Trophoblast cell (in vitro differentiated cells and primary cell): Measurements from ENCODE around the gene TRIM17.

Source experiments
- DNase-seq, 2 donors: peaks; one replicate each; pipeline ENCODE4 v3.0.0-alpha.2; 2016
- H2AFZ ChIP-seq: 2 replicates; pipeline ENCODE4 v1.6.1; 2013; ENCODE audit warnings: low read length, moderate library complexity, mild to moderate bottlenecking; ENCODE audit not compliant: insufficient read depth, poor library complexity
- H2AK5ac ChIP-seq: 2 replicates; pipeline ENCODE4 v1.6.1; 2013; ENCODE audit warnings: mild to moderate bottlenecking, low read length
- H2BK120ac ChIP-seq: 2 replicates; pipeline ENCODE4 v1.6.1; 2013; ENCODE audit warnings: low read length, mild to moderate bottlenecking, moderate library complexity; ENCODE audit not compliant: insufficient read depth, poor library complexity
- H2BK12ac ChIP-seq: 2 replicates; pipeline ENCODE4 v1.6.1; 2013; ENCODE audit warnings: mild to moderate bottlenecking, low read length, moderate library complexity
- H2BK5ac ChIP-seq: 2 replicates; pipeline ENCODE4 v1.6.1; 2013; ENCODE audit warnings: low read length, low read depth, moderate library complexity, mild to moderate bottlenecking; ENCODE audit not compliant: poor library complexity
- H3K14ac ChIP-seq: 2 replicates; pipeline ENCODE4 v1.6.1; 2013; ENCODE audit warnings: mild to moderate bottlenecking, low read length
- H3K18ac ChIP-seq: 2 replicates; pipeline ENCODE4 v1.6.1; 2013; ENCODE audit warnings: mild to moderate bottlenecking, low read length
- H3K23ac ChIP-seq: 2 replicates; pipeline ENCODE4 v1.6.1; 2013; ENCODE audit warnings: low read length
- H3K27ac ChIP-seq: 2 replicates; pipeline ENCODE4 v1.5.1; 2013; ENCODE audit warnings: low read depth, mild to moderate bottlenecking, inconsistent platforms, low read length, moderate library complexity
- H3K27me3 ChIP-seq: 2 replicates; pipeline ENCODE4 v1.6.1; 2013; ENCODE audit warnings: inconsistent platforms, mild to moderate bottlenecking, low read length, moderate library complexity; ENCODE audit not compliant: insufficient read depth
- H3K36me3 ChIP-seq, 2 experiments: 1 replicate in 1 of 2; 2 replicates in 1 of 2; pipeline ENCODE4 v1.6.1; 2013; ENCODE audit warnings: low read length in 2 of 2, mild to moderate bottlenecking in 2 of 2, moderate library complexity in 1 of 2; ENCODE audit not compliant: insufficient read depth in 2 of 2, control insufficient read depth in 1 of 2
- H3K4ac ChIP-seq: 2 replicates; pipeline ENCODE4 v1.6.1; 2013; ENCODE audit warnings: low read depth, mild to moderate bottlenecking, low read length, moderate library complexity
- H3K4me1 ChIP-seq, 2 experiments: 1 replicate in 1 of 2; 2 replicates in 1 of 2; pipeline ENCODE4 v1.6.1; 2013; ENCODE audit warnings: low read length in 2 of 2, mild to moderate bottlenecking in 2 of 2, moderate library complexity in 1 of 2; ENCODE audit not compliant: insufficient read depth in 2 of 2, control insufficient read depth in 1 of 2
- H3K4me2 ChIP-seq: 2 replicates; pipeline ENCODE4 v1.6.1; 2013; ENCODE audit warnings: inconsistent platforms, mild to moderate bottlenecking, low read length, moderate library complexity
- H3K4me3 ChIP-seq: 2 replicates; pipeline ENCODE4 v1.5.1; 2013; ENCODE audit warnings: mild to moderate bottlenecking, low read depth, low read length, inconsistent platforms
- H3K79me1 ChIP-seq: one replicate; pipeline ENCODE4 v1.6.1; 2013; ENCODE audit warnings: low read length
- H3K79me2 ChIP-seq: 2 replicates; pipeline ENCODE4 v1.6.1; 2013; ENCODE audit warnings: low read length, mild to moderate bottlenecking; ENCODE audit not compliant: control insufficient read depth, insufficient read depth, poor library complexity
- H3K9ac ChIP-seq: 2 replicates; pipeline ENCODE4 v1.6.1; 2013; ENCODE audit warnings: mild to moderate bottlenecking, low read length
- H3K9me3 ChIP-seq: 2 replicates; pipeline ENCODE4 v1.6.1; 2013; ENCODE audit warnings: low read depth, mild to moderate bottlenecking, control low read depth, inconsistent platforms, low read length; ENCODE audit not compliant: insufficient read depth
- H4K12ac ChIP-seq: 2 replicates; pipeline ENCODE4 v1.6.1; 2013; ENCODE audit warnings: low read depth, mild to moderate bottlenecking, low read length, moderate library complexity
- H4K8ac ChIP-seq: 2 replicates; pipeline ENCODE4 v1.6.1; 2013; ENCODE audit warnings: low read depth, mild to moderate bottlenecking, low read length, moderate library complexity
- H4K91ac ChIP-seq: one replicate; pipeline ENCODE4 v1.6.1; 2013; ENCODE audit warnings: low read depth, mild to moderate bottlenecking, low read length, moderate library complexity
- WGBS: extraction: QIAGEN DNeasy Blood & Tissue Kit; methylation state at CpG from one replicate; pipeline ENCODE4 v1.1.7; 2013; ENCODE audit warnings: missing lambda C conversion rate; ENCODE audit not compliant: insufficient read length, insufficient coverage; ENCODE audit errors: extremely low coverage; 5-methylcytosine and 5-hydroxymethylcytosine counted together

TRIM17 gene

GRCh38 chr1:228400237-228400651, 16.4 kb downstream of the TRIM17 start:
- peaks cover 4 to 6% of the 10 kb centered on the region in 2 experiments for H3K4me1 ChIP-seq
- no peak overlapping the region for H2BK120ac ChIP-seq
- no peak overlapping the region for H2AK5ac ChIP-seq
- H3K79me1 ChIP-seq = no peaks in the 10 kb centered on the region
- H3K18ac ChIP-seq = no peak overlapping the region
- peaks cover 77 to 79% of the 10 kb centered on the region in 2 experiments for H3K36me3 ChIP-seq
- no peak overlapping the region for H4K91ac ChIP-seq
- no peak overlapping the region for H2BK12ac ChIP-seq
- H2AFZ ChIP-seq = no peak overlapping the region
- H4K8ac ChIP-seq = no peak overlapping the region
- H3K4me2 ChIP-seq = no peak overlapping the region
- no peak overlapping the region for H3K27ac ChIP-seq
- H3K27me3 ChIP-seq = no peaks in the 10 kb centered on the region
- H3K23ac ChIP-seq = no peak overlapping the region
- peaks cover 6% of the 10 kb centered on the region for H3K79me2 ChIP-seq
- no CpG with 5 or more reads among the region's 11 CpGs for WGBS
- no peak overlapping the region for H4K12ac ChIP-seq
- no peak overlapping the region for H3K4ac ChIP-seq
- no peak overlapping the region for H3K9ac ChIP-seq
- no peak for DNase-seq
- no peak overlapping the region for H3K14ac ChIP-seq
- no peak overlapping the region for H3K4me3 ChIP-seq
- peaks cover 3% of the 10 kb centered on the region for H3K9me3 ChIP-seq
- H2BK5ac ChIP-seq = no peak overlapping the region

GRCh38 chr1:228399531-228400236, 17.0 kb downstream of the TRIM17 start:
- Histone ChIP-seq H2AFZ (no peak overlapping the region), H3K4me1 (peaks cover 0 to 4% of the 10 kb centered on the region in 2 experiments), H3K14ac (no peak overlapping the region), H4K91ac (no peak overlapping the region), H3K27ac (no peak overlapping the region), H2BK5ac (no peak overlapping the region), H3K79me2 (peaks cover 4% of the 10 kb centered on the region), H3K4ac (no peak overlapping the region), H3K4me3 (no peak overlapping the region), H4K8ac (no peak overlapping the region), H3K4me2 (no peak overlapping the region), H3K79me1 (no peaks in the 10 kb centered on the region), H3K23ac (no peak overlapping the region), H2BK12ac (no peak overlapping the region), H2AK5ac (no peak overlapping the region), H3K9ac (no peak overlapping the region), H3K36me3 (peaks cover 83 to 85% of the 10 kb centered on the region in 2 experiments), H3K9me3 (peaks cover 3% of the 10 kb centered on the region), H3K27me3 (no peaks in the 10 kb centered on the region), H2BK120ac (no peak overlapping the region), H4K12ac (no peak overlapping the region), H3K18ac (no peak overlapping the region)
- no CpG with 5 or more reads among the region's 14 CpGs for WGBS
- no peak for DNase-seq

- Histone ChIP-seq H3K79me1 (no peaks in the 10 kb centered on the region), H4K12ac (no peak overlapping the region)
Observed at GRCh38 chr1:228398741-228399461, 17.8 kb downstream of the TRIM17 start.

GRCh38 chr1:228397966-228398365, 18.7 kb downstream of the TRIM17 start:
- H2AFZ ChIP-seq = no peak overlapping the region
- no peak overlapping the region for H3K27ac ChIP-seq
- H3K9me3 ChIP-seq = peaks cover 3% of the 10 kb centered on the region
- H3K4ac ChIP-seq = no peak overlapping the region
- DNase-seq = no peak
- H2BK12ac ChIP-seq = no peak overlapping the region
- H2BK120ac ChIP-seq = no peak overlapping the region
- H4K91ac ChIP-seq = no peak overlapping the region
- H3K36me3 ChIP-seq = peaks cover 87 to 91% of the 10 kb centered on the region in 2 experiments
- no peak overlapping the region for H3K4me2 ChIP-seq
- H3K27me3 ChIP-seq = no peaks in the 10 kb centered on the region
- no peaks in the 10 kb centered on the region for H3K79me1 ChIP-seq
- peaks cover under 1% of the 10 kb centered on the region for H3K79me2 ChIP-seq
- H4K12ac ChIP-seq = no peak overlapping the region
- H3K4me3 ChIP-seq = no peak overlapping the region
- H3K18ac ChIP-seq = no peak overlapping the region
- no CpG with 5 or more reads among the region's 6 CpGs for WGBS
- H2AK5ac ChIP-seq = no peak overlapping the region
- peaks cover 0 to 2% of the 10 kb centered on the region in 2 experiments for H3K4me1 ChIP-seq
- H3K23ac ChIP-seq = no peak overlapping the region
- H3K14ac ChIP-seq = no peak overlapping the region
- H4K8ac ChIP-seq = no peak overlapping the region
- no peak overlapping the region for H3K9ac ChIP-seq
- H2BK5ac ChIP-seq = no peak overlapping the region

More at GRCh38 chr1:228398741-228399461, 17.8 kb downstream of the TRIM17 start:
- Histone ChIP-seq H3K27me3 (no peaks in the 10 kb centered on the region), H3K4me1 (no peaks in the 10 kb centered on the region), H3K4me3 (no peak overlapping the region), H2BK5ac (no peak overlapping the region), H3K4me2 (no peak overlapping the region), H3K9ac (no peak overlapping the region), H2AFZ (no peak overlapping the region), H4K91ac (no peak overlapping the region), H3K14ac (no peak overlapping the region), H3K27ac (no peak overlapping the region), H3K79me2 (peaks cover 4% of the 10 kb centered on the region), H3K18ac (no peak overlapping the region), H4K8ac (no peak overlapping the region), H3K9me3 (peaks cover 3% of the 10 kb centered on the region), H3K23ac (no peak overlapping the region), H3K36me3 (peaks cover 90 to 92% of the 10 kb centered on the region in 2 experiments), H2BK12ac (no peak overlapping the region), H3K4ac (no peak overlapping the region), H2AK5ac (no peak overlapping the region), H2BK120ac (no peak overlapping the region)
- WGBS = no CpG with 5 or more reads among the region's 12 CpGs
- no peak for DNase-seq
